NCI-H2227 treated with DMSO at 0.1 percent for 48 hours (cell line): ENCODE data around the gene ERG.

Source experiments
- DNase-seq: peaks from one replicate; lab custom pipeline; 2025; lab: John Stamatoyannopoulos, UW

The ERG gene

DNA sequence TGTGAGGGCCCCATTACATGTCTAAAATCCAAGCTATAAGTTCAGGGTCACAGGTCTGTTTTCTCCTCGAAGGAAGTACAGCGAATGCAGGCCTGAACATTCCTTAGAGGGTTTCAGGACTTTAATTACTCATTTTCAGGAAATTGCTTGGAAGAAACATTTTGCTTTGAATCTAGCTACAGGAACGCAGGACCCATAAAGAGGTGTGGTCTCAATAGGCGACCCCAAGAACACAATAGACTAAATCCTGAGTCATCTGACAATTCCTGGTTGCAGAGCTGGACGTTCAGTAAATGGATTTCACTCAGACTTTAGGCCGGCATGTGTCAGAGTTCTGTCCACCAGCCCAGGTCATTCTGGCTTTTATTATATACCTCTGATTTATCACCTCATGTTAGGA lies 1.0 kb upstream of the ERG start:
- no peak for DNase-seq

DNA sequence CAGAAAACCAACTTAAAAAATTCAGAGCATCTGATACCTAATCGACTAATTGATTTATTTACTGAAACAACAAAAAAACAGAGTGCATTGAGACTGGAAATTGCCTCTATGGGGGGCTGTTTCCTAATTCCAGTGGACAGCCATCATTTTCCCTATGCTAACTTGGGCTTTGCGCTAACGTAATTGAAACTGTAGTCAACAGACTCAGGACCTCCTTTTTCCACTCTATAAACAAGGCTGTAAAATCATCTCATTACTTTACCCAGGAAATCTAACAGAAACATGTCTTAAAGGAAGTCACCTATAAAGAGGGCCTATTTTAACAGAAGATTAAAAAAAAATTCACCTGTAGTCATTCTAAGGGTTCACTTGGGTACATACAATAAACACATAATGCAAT lies 2.1 kb downstream of the ERG start:
- no peak for DNase-seq

DNA sequence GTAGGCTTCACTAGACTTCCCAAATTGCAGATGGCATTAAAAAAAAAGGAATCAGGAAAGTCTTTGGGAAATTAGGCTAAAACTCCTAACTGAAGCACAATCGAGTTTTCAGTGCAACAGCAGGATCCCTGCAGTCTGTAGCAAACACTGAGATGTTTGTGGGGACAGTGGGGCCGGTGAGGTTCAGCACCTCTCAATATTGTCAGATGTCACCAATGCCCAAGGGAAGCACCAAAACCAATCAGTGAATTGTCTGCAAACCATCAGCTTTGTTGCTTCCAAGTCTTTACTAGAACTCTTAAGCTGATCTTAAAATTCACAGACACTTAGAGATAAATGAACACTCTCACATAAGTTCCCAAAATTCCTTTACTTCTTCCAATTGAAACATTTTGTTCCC lies 2.6 kb downstream of the ERG start:
- DNase-seq = no peak

DNA sequence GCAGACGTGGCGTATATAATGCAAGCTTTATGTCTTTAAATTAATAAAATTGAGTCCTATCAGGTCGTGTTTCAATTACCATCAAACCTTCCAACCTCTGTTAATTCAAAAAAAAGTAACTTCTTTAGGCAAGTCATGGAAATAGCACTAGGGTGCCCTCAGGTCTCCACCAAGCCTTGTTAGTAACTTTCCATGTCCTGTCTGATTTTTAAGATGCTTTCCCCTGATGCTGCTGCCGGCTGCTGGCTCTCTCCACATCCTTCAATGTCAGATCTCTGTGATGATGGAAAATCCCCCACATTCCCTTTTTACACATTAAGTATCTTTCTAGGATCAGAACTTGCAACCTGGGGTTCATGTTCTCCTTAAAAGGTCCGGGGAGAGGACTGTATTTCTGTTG lies 3.0 kb downstream of the ERG start:
- DNase-seq = no peak

DNA sequence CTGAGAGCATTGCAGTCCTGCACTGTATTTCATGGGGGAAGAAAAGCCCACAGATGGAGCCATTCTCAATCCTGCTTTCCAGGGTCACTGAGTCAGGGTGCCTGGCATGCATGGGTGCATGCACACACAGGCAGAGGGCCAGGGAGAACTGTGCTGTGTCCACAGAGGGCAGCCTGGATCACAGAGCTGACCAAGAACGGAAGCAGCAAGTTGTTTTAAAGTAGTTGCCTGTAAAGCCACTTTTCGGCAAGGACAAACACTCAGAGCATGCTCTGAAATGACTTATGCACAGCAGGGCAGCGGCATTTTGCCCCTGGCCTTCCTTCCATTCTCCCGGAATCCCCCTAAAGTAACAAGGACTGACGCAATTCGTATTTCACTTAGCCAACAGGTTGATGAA lies 3.6 kb downstream of the ERG start:
- DNase-seq = no peak

DNA sequence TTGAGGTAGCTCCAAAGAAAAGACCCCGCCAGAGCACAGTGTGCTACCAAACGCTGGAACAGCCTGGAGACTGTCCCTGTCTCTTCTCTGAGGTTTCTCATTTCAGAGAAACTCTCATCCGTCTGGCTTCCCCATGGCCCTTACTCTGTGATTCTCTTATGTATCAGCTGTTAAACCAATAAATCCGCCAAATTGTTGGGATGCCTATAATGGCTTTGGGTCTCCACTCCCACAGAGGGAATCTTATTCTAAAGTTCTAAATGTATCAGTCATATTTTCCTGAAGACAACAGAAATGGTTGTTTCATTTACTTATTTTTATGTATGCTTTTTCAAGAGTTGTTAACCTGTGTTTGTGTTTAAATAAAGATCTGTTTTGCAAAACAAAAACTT lies 4.0 kb downstream of the ERG start:
- DNase-seq = no peak

DNA sequence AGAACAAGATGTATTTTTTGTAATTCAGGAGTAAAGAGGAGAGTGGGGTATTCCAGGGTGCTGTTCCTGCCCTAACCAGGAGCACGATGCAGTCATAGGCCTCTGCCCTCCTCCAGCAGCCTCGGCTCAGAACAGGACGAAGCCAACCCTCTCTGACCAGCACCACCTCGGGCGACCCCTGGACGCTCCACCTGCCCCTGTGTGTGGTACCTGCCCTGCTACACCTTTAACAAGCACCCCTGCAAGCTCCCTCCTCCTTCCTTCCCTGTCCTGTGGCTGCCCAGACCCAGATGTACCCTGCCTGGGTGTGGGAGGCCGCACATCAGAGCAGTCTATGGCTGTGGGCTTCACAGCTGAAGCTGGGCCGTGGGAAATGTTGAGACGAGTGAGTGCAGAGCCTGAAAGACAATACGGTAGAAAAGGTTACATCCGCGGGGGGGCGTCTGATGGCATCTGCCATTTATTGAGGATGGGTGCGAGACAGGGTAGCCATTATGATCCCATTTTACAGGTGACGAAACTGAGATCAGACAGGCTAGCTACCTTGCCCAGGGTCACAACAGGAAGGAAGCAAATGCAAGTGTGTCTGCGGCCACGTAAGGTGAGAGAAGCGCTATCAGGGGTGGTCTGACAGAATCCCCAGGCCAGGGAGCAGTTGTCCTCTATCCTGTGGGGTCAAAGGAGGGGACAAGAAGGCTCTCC lies 4.6 kb downstream of the ERG start:
- DNase-seq = no peak

DNA sequence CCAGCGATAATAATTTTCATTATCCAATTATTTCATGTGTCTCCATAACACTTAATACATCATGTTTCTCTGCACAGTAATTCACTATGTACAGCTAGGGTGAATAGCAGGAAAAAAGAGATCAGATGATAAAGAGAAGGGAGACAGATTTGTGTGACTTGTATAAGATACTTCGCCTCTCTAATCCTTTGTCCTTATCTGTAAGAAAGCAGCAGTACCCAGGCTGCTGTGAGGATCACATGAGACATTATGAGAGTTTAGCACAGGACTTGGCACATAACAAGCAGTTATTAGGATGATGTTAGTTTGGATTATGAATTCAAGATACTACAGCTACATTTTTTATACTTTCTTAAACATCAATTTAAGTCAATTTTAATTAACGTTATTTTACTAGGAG lies 6.3 kb downstream of the ERG start:
- DNase-seq = no peak

DNA sequence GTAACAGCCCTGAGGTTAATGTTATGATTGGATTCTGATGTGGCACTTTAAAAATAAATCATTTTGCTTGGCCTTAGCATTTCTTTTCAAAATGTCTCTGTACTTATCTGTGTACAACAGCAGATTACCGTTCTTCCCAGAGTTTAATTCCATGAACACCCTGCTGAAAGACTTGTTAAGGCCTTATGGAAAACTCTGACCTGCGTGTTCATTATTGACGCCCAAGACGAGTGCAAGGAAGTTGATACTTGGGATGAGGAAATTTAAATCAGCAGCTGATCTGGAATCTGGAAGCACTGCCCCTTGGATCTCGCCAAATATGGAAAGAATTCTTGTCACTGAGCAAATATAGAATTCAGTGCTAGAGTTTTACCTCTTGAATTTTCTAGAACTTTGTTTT lies 6.7 kb downstream of the ERG start:
- DNase-seq = no peak

DNA sequence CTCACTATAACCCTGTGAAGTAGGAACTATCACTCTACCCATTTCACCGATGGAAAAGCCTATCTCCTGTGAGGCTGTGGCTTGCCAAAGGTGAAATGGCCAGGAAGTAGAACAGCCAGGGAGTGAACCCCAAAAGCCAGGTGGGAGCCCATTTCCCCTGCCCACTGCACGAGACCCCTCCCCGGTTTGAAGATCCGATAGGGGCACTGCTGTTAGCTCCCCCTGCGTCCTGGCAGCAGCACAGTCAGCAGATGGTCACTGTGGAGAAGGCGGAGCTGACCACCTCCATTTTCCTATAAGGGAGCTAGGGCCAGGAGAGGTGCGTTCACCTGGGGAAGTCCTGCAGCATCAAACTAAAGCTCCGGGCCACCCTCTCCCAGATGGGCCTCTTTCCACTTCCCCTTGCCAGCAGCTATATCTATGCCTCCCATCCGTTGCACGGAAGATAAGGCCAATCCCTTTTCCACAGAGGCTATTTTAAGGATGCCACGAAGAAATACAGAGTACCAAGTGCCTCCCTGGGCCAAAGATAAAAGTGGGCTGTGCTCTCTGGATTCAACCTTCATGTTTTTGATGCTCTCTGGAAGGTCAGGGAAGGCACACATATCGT lies 7.8 kb downstream of the ERG start:
- no peak for DNase-seq

DNA sequence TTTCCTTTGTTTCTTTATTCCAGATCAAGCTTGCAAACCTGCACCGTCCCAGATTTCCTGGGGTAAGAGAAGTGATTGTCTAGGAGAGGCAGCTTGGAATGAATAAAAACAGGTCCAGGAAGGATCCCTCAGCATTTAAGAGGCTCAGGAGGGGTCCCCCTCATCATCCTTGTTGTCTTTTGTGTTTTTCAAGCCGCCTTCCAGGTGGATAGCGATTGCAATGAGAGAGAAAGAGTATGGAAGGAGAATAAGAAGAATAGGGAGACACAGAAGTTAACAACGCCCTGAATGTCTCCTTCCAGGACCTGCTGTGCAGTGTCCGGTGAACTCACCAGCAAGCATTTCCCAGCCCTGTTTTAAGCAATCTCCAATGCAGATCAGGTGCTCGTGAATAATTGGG lies 8.5 kb downstream of the ERG start:
- no peak for DNase-seq

DNA sequence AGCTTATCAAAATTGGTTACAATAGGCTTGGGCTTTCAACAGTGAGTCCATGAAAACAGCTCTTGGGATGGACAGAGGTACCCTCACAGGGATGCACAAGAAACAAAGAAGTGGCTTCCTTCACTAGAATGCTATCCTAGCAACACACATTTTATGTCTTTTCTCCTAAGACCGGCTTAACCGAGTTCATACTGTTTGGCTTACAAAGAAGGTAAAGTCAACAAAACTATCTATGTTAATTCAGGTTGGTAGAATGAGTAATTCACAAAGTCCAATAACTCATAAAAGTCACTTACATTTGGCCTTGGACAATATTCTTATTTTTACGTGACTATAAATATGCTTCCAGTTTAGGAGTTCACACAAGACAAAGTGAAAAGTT lies 9.0 kb downstream of the ERG start:
- no peak for DNase-seq

DNA sequence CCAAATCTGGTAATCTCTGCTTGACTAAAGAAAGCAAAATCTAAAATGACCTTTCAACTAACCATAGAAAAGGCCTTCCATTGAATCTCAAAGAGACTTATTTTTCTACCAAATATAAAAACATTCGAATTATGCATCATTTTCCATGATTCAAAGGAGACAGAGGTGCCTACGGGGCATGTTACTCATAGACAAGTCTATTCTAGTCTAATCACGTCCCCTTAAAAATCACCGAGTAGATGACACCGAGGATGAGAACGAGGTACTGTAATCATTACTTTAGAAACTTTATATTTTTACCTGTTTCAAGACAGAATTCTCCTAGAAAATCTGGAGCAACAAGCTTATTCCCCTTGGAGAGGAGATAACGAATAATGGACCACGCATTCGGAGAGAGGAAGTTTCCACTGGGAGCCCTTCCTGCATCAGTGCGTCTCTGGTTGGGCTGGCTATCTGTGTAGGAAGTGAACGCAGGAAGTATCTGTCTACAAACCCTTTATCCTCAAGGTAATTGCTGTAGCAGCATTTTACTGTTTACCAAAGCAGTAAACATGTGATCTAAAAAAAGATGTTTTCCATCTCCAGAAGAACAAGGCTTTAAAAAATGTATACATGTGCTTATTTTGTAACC lies 9.5 kb downstream of the ERG start:
- DNase-seq = no peak

DNA sequence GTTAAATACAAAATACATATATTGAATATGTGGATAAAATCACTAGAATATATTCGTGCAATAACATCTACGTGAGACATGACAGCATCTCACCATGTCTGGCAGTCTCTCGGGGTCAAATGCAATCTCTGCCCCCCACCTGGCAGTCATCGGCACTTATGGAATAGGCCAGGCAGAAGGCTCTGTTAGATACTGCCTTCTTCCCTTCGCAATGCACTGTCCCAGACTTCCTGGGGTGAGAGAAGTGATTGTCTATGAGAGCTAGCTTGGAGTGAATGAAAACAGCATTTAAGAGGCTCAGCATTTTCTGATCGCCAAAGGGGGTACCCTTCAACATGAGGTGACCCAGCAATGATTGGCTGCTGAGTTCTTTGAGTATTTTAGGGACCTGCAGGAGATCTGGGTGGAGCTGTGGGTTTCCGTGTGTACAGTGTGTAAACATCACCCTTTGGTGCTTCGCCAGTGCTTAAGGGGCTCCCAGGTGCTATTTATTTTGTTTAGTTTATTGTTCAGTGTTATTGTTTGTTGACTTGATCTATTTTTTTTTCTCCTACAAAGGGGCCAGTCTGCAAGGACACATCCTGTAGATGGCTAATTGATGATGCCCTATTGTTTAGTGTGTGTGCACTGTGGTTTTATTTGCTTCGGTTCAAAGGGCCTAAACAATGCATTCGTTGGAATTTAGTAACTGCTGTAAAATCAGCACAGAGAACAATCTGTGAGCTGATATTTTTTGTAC lies 10.2 kb downstream of the ERG start:
- no peak for DNase-seq

DNA sequence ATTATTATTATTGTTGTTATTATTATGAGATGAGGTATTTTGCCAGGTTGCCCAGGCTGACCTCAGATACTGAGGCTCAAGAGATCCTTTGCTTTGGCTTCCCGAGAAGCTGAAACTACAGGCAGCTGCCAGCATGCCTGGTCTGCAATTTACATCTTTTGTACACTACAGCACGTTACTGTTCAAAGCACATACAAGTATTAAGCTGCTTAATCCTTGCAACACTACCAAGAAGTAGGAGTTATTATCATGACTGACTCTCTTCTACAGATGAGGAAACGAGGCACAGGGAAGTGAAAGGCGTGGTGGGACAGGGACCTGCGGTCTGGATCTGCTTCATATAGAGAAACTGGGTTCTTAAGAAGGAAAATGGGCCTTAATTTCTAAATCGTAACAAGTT lies 11.6 kb downstream of the ERG start:
- no peak for DNase-seq

DNA sequence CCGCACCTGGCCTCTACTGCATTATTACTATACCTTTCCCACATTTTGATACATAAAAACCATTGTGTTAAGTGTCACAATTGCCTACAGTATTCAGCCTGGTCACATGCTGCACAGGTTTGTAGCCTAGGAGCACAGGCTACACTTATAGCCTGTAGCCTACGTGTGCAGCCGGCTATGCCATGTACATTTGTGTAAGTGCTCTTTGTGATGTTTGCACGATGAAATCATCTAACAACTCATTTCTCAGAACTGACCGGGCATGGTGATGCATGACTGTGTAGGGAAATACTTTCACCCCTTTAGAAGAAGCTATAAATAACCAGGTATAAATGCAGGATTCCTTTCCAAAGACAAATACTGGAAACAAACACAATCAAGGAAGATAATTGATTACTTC lies 12.1 kb downstream of the ERG start:
- no peak for DNase-seq

DNA sequence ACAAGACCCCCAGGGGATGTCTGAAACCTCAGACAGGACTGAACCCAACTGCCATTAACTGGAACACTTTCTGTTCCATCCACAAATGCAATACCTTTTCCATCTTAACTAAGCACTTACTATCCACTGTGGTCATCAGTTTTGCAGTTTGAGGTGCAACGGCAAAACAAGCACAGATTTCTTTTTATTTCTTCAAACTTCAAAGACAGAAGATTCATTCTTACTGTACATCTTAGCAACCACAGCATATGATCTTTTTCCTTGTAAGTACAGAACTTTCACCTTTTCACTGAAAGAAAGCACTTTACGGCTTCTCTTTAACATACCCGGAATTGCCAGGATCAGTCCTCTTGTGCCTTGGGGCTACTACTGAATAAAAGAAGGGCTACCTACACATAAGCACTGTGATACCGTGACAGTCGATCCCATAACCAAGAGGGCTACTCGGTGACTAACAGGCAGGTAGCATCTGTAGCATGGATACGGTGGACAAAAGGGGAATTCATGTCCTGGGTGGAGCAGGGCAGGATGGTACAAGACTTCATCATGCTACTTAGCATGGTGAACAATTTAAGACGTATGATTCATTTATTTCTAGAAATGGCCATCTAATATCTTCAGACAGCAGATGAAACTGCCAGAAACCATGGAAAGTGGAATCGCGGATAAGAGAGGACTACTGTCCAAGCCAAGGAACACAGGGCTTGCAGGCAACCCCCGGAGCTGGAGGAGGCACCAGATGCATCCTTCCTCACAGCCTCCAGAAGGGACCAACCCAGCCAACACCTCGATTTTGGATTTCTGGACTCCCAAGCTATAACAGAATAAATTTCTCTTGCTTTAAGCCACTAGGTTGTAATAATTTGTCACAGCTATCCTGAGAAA lies 18.4 kb downstream of the ERG start:
- DNase-seq = no peak

DNA sequence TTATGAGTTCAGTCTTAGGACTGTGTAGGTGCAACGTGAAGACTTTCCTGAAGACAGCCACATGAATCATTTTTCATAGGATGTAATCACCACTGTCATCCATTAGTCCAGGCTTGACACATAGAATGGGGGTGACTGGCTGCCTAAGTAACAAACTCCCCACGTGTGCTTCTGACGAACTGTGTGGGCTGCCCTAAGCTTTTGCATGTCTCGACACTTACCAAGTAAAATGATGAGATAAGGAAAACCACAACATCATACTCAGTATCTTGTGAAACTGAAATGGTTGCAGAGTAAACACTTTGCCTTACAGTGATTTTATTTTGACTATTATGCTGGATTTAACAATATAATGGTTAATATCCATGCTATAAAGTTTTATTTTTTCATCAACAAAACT lies 19.5 kb downstream of the ERG start:
- DNase-seq = no peak

DNA sequence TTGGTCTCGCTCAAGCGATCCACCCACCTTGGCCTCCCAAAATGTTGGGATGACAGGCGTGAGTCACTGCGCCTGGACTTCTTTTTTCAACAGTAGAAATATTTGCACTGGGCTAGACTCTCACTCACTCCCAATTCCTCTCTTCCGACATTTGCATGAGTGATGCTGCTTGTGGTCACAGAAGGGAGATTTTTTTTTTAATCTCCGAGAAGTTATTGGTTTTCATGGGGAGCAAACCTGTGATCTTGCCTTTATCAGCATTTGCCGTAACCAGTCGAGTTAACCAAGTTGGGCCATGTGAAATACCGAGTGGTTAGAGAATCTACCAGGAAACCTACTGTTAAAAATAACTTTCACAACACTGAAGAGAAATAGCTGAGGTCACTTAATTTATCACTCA lies 21.1 kb downstream of the ERG start:
- DNase-seq = no peak

DNA sequence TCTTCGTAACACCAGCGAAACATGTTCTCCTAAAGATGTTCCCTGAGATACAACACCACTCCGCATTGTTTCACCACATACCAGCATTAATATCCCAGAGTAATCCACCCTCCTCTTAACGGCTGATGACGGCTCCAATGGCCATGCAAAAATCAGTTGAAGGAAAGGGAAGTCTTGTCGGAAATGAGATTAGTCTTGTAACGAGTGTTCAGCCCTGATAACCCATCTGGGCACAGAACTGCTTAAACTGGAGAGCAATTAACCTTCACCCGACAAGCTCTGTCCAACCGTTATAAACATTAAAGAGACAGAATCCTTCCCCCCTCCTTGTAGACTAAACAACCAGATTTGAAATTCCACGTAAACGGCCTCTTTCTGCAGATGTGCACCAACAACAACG lies 21.9 kb downstream of the ERG start:
- DNase-seq = no peak

DNA sequence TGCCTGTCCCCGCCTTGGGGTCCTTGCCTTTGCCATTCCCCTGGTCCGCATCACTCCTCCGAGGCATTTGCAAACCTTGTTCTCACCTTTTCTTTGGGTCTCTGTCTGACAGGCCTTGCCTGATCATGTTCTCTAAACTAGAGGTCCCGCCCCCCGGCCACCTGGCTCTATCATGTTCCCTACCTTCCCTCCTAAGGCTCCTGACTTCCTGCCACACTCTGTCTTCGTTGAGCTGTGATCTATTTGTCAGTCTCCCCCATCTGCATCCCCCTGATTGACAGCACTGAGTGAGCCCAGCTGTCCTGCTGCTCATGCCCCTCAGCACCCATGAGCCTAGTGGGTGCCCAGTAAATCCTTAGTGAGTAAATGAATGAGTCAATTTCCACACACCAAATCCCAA lies 22.8 kb downstream of the ERG start:
- no peak for DNase-seq

DNA sequence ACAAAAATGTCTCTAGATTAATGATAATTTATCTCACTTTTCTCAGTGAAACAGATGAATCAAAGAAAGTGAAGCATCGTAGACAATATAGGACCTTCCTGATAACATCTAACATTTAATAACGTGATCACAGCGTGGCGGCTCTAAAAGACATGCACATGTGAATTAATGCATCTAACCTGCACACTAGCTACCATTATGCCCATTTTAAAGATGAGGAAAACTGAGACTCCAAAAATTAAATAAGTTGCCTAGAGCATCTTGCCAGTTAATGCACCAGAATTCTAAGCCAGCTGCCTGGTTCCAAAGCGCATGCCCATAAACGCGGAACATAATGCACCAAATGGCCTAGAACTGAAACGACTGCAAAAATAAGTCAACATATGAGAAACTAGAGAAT lies 23.5 kb downstream of the ERG start:
- no peak for DNase-seq
